Mesenteric fat pad (tissue), 1 donor: Measurements from ENCODE around the gene TMEM81. TPM values are rescaled to one million over a fixed set of nuclear protein-coding genes. Genes with fewer than 3 reads are reported as not detected.

Experiments used
- DNase-seq: peaks from one replicate; pipeline ENCODE4 v3.0.0-alpha.2; 2020; ENCODE audit warnings: low spot score
- total RNA-seq: library from RNA; stranded (reverse); fragmentation: NEBNext Ultra II Directional; extraction: Animal tissue kit (Norgen Biotek cat#: 25700); gene quantifications from one replicate; pipeline ENCODE4 v1.2.1, GENCODE V29; 2021
- donor health status: DM: yes; HTN: yes; CAD: no.

Gene TMEM81
- total RNA-seq, 1 donor from 2014 or later, result 2.2 TPM

GRCh38 chr1:205077158-205077933 lies 6.9 kb downstream of the TMEM81 start:
- no peak for DNase-seq

- DNase-seq, result no peak
Observed at GRCh38 chr1:205076245-205076761, 8.0 kb downstream of the TMEM81 start.

- DNase-seq, result no peak
Observed at GRCh38 chr1:205075642-205076155, 8.6 kb downstream of the TMEM81 start.

- no peak for DNase-seq
Observed at GRCh38 chr1:205074513-205074912, 9.7 kb downstream of the TMEM81 start.

DNA sequence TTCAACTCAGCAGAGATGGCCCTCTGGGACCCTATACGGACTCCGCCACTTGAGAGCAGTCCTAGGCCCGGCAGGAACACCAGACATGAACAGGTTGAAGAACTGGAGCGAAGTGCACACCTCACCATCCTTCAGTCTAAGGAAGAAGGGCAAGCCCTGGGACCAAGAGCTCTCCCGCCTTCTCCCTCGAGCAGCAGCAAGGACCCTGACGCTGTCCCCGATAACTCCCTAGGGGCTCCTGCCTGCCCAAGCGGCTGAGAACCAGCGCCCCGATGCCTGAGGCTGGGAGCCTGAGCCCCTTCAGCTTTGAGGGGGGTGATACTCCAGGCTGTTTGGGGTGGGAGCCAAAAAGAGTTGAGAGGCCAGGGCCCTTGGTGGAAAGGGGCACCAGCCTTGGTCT lies 10.2 kb downstream of the TMEM81 start:
- no peak for DNase-seq

DNA sequence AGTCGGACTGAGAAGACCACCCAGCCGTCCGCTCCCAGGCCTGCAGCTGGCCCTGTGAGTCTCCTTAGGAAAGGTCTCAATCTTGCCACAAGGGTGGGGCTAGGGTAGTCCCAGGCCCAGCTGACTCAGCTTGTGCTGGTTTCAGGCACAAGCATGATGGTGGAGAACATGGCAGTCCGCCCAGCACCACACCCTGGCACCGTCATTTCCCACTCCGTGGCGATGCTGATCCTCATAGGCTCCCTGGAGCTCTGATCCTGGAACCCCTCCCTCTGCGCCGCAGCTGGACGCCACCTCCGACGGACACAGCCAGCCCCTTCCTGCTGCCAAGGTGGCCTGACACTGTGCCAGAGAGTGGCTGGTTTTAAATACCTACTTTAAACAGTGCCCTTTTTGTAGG lies 10.7 kb downstream of the TMEM81 start:
- no peak for DNase-seq

DNA sequence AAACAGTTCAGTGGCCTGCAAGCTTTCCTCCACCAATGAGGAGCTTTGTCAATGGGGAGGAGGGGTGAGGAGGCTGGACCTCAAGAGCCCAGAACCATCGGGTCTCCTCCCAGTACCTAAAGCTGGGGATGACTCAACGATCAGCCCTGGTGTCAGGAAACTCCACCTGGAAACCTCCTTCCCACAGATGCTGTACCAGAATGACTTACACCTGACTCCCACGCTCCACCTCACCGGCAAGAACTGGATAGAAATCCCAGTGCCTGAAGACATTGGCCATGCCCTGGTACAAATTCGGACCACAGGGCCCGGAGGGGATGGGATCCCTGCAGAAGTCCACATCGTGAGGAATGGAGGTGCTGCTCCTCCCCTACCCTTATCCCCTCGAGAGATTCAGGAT lies 11.4 kb downstream of the TMEM81 start:
- no peak for DNase-seq

DNA sequence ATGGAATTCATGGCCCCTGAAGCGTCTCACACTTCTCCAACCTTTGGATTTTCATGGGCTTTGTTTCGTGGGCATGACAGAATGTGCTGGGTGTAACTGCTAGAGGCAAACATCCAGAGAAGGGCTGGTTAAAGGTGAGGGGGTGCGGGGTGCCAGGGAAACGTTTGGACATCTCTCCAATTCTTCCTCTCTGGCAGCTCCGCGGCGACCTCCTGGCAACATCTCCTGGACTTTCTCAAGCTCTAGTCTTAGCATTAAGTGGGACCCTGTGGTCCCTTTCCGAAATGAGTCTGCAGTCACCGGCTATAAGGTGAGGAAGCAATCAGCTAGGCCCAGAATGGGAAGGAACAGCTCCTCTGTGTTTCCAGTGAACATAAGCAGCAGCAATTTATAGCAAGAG lies 12.0 kb downstream of the TMEM81 start:
- DNase-seq, result no peak

- DNase-seq, result peak; percentile 57
Observed at GRCh38 chr1:205071801-205072200, 12.5 kb downstream of the TMEM81 start.

GRCh38 chr1:205071028-205071409 lies 13.2 kb downstream of the TMEM81 start:
- no peak for DNase-seq

GRCh38 chr1:205069371-205070125 lies 14.7 kb downstream of the TMEM81 start:
- DNase-seq, result peak; percentile 89

- DNase-seq, result no peak
Observed at GRCh38 chr1:205068457-205069040, 15.7 kb downstream of the TMEM81 start.

DNA sequence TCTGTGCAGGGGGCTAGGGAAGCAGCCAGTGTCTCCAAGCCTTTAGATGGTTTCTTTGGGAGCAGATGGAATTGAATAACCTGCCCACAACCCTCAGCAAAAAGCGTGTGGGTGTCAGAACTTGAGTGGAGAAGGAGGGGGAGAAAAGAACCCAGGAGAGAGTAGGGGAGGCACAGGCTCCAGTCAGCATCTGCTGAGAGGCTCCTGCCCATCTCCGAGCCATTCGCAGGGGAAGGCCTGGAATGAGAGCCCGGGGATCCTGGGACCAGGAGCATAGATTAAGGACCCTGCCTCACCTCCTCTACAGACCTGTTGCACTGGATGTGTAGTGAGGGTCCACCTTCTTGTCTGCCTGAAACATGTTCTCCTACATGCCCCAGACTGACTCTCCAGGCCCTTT lies 16.3 kb downstream of the TMEM81 start:
- peak; percentile 82 for DNase-seq

- DNase-seq, result peak; percentile 47
Observed at GRCh38 chr1:205067031-205067430, 17.2 kb downstream of the TMEM81 start.

DNA sequence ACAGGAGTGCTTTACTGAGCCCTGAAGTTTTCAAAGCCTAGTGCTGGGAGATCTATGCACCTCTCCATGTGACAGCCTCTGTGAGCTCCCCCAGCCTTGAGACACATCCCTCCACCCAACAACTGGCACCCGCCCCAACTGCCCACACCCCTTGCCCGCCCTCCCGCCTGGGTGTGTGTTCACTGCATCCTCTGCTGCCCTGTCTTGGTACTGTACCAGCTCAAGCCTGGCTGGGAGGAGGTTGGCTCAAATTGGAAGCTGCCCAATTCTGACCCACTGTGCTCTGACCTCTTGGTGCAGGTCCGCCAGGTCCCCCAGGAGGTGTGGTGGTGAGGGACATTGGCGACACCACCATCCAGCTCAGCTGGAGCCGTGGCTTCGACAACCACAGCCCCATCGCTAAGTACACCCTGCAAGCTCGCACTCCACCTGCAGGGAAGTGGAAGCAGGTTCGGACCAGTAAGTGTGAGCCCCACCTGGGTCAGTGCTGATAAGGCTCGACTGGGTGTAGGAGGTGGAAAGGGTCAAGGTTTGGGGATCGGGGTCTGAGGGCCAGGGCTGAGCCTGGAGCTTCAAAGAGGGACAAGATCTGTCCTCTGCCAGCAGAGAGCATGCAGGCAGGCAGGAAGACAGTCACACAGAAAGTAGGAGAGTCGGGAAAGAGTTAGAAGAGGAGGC lies 18.0 kb downstream of the TMEM81 start:
- peak; percentile 68 for DNase-seq

GRCh38 chr1:205065666-205066065 lies 18.6 kb downstream of the TMEM81 start:
- DNase-seq, result peak; percentile 57

DNA sequence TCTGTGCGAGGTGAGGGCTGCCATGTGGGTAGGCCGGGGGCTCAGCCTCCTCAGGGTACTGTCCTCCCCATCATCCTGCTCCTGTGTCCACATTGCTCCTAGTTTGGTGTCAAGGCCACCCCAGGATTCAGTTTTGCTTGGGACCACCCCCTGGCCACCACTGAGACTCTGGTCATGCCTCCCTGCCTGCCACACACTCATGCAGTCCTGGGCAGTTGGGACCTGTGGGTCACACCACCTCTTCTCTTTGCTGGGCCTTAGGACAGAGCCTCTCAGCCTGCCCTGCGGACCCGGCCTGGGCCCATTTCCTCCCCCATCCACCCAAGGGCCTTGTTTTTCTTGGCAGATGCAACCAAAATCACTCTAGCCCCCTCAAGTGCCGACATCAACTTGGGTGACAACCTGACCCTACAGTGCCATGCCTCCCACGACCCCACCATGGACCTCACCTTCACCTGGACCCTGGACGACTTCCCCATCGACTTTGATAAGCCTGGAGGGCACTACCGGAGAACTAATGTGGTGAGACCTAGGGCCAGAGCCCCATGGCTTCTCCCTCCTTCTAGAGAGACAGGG lies 19.4 kb downstream of the TMEM81 start:
- DNase-seq, result peak; percentile 74

- DNase-seq, result peak; percentile 64
Observed at GRCh38 chr1:205064301-205064700, 20.0 kb downstream of the TMEM81 start.

GRCh38 chr1:205062895-205063294 lies 21.4 kb downstream of the TMEM81 start:
- no peak for DNase-seq

GRCh38 chr1:205062319-205062718 lies 21.9 kb downstream of the TMEM81 start:
- DNase-seq, result no peak

DNA sequence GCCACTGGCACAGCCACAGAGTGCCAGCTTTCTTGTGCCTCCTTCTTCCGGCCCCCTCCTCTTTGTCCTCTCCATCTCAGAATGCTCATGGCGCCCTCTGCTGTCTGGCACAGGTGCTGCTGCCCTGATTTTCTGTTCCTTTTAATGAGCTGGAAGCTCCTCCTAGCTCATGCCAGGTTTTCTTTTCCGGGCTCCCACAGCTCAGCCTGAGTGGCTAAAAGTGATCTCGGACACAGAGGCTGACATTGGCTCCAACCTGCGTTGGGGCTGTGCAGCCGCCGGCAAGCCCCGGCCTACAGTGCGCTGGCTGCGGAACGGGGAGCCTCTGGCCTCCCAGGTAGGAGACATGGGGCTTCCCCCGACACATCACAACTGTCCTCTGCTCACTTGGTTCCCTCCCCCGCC lies 22.6 kb downstream of the TMEM81 start:
- no peak for DNase-seq
